Neural cell (in vitro differentiated cells): ENCODE data around the gene PTGER4. TPM values are rescaled to one million over a fixed set of nuclear protein-coding genes. Genes with fewer than 3 reads are reported as not detected.

ENCODE experiments used
- H2AFZ ChIP-seq: fragments of 200-600, 300-800 bp; sonication (generic), shearing (Covaris generic); 2 replicates; pipeline ENCODE4 v1.6.0; 2014; ENCODE audit warnings: low read depth, mild to moderate bottlenecking, antibody characterized with exemption, low read length, moderate library complexity
- H3F3A ChIP-seq: fragments of 200-600 bp; shearing (Covaris generic); 2 replicates; pipeline ENCODE4 v1.6.1; 2016; ENCODE audit warnings: mild to moderate bottlenecking, moderate library complexity, mixed read lengths, antibody characterized with exemption, low read length; ENCODE audit not compliant: insufficient read depth, poor library complexity, severe bottlenecking
- H3K27ac ChIP-seq: fragments of 200-600, 300-800 bp; sonication (generic), shearing (Covaris generic); 2 replicates; pipeline ENCODE4 v1.5.1; 2014; ENCODE audit warnings: mild to moderate bottlenecking, low read length, moderate library complexity
- H3K27me3 ChIP-seq: fragments of 300-800, 200-600 bp; sonication (generic), shearing (Covaris generic); 2 replicates; pipeline ENCODE4 v1.6.0; 2014; ENCODE audit warnings: mild to moderate bottlenecking, low read depth, low read length, moderate library complexity; ENCODE audit not compliant: insufficient read depth
- H3K36me3 ChIP-seq: fragments of 300-800, 200-600 bp; sonication (generic), shearing (Covaris generic); 2 replicates; pipeline ENCODE4 v1.5.1; 2014; ENCODE audit warnings: mild to moderate bottlenecking, antibody characterized with exemption, low read length, moderate library complexity; ENCODE audit not compliant: insufficient read depth
- H3K4me2 ChIP-seq: fragments of 300-800, 200-600 bp; sonication (generic), shearing (Covaris generic); 2 replicates; pipeline ENCODE4 v1.6.0; 2014; ENCODE audit warnings: mild to moderate bottlenecking, low read length
- H3K4me3 ChIP-seq: fragments of 300-800, 200-600 bp; sonication (generic), shearing (Covaris generic); 2 replicates; pipeline ENCODE4 v1.5.1; 2014; ENCODE audit warnings: mild to moderate bottlenecking, low read length, moderate library complexity
- H3K79me2 ChIP-seq: fragments of 200-600 bp; shearing (Covaris generic); replicated peaks from 2 replicates; pipeline ENCODE4 v1.6.0; 2014; ENCODE audit warnings: mild to moderate bottlenecking, low read length, moderate library complexity; ENCODE audit not compliant: insufficient read depth
- H3K9ac ChIP-seq: fragments of 300-800, 200-600 bp; sonication (generic), shearing (Covaris generic); 2 replicates; pipeline ENCODE4 v1.6.1; 2016; ENCODE audit warnings: mild to moderate bottlenecking, low read length, mixed read lengths
- H3K9me2 ChIP-seq: fragments of 200-600 bp; shearing (Covaris generic); 2 replicates; pipeline ENCODE4 v1.6.1; 2016; ENCODE audit warnings: mild to moderate bottlenecking, low read length, mixed read lengths; ENCODE audit not compliant: insufficient read depth
- H3K9me3 ChIP-seq: fragments of 200-600, 300-800 bp; sonication (generic), shearing (Covaris generic); 2 replicates; pipeline ENCODE4 v1.6.1; 2016; ENCODE audit warnings: mild to moderate bottlenecking, mixed run types, low read length, moderate library complexity, mixed read lengths
- H4K20me1 ChIP-seq: fragments of 200-600 bp; shearing (Covaris generic); 2 replicates; pipeline ENCODE4 v1.6.1; 2016; ENCODE audit warnings: mild to moderate bottlenecking, mixed run types; ENCODE audit not compliant: insufficient read depth
- EP300 ChIP-seq: fragments of 450-650 bp; conservative IDR thresholded peaks from 2 replicates; pipeline ENCODE4 v1.6.1; 2014; ENCODE audit warnings: antibody characterized with exemption, mild to moderate bottlenecking, moderate library complexity; ENCODE audit not compliant: poor library complexity, severe bottlenecking
- EZH2 ChIP-seq: fragments of 200-600, 300-800 bp; shearing (Covaris generic), sonication (generic); IDR thresholded peaks from 2 replicates; pipeline ENCODE4 v1.6.1; 2014; ENCODE audit warnings: antibody characterized with exemption, low read length, borderline replicate concordance, mild to moderate bottlenecking; ENCODE audit not compliant: insufficient read depth, poor library complexity, severe bottlenecking
- MXI1 ChIP-seq: fragments of 450-650 bp; conservative IDR thresholded peaks from 2 replicates; pipeline ENCODE4 v1.6.1; 2014; ENCODE audit warnings: antibody characterized with exemption, mild to moderate bottlenecking; ENCODE audit not compliant: poor library complexity, severe bottlenecking
- POLR2AphosphoS5 ChIP-seq: IDR thresholded peaks from 2 replicates; pipeline ENCODE4 v1.6.1; 2012
- RAD21 ChIP-seq: fragments of 450-650 bp; conservative IDR thresholded peaks from 2 replicates; pipeline ENCODE4 v1.6.1; 2014; ENCODE audit warnings: antibody characterized with exemption, mild to moderate bottlenecking, moderate library complexity
- SMC3 ChIP-seq: fragments of 450-650 bp; conservative IDR thresholded peaks from 2 replicates; pipeline ENCODE4 v1.6.1; 2014; ENCODE audit warnings: antibody characterized with exemption, mild to moderate bottlenecking, moderate library complexity; ENCODE audit not compliant: poor library complexity
- TAF1 ChIP-seq: IDR thresholded peaks from 2 replicates; pipeline ENCODE4 v1.6.1; 2012; ENCODE audit warnings: low read depth
- polyA plus RNA-seq: library from polyadenylated mRNA; depleted of rRNA; stranded (reverse); fragments of >200 nt; gene quantifications from 2 replicates; pipeline ENCODE4 v1.2.3, GENCODE V29; 2014
- TF ChIP-seq, protein P1 (sequence below): fragments of 450-650 bp; IDR thresholded peaks from 2 replicates; pipeline ENCODE4 v1.5.1; 2014; ENCODE audit warnings: antibody characterized with exemption, mild to moderate bottlenecking, moderate library complexity; ENCODE audit not compliant: poor library complexity, severe bottlenecking
- TF ChIP-seq, protein P2 (sequence below): IDR thresholded peaks from 2 replicates; pipeline ENCODE4 v1.6.1; 2012; ENCODE audit warnings: borderline replicate concordance

Gene PTGER4
- polyA plus RNA-seq, 1 donor from 2014 or later = 6.2 TPM

DNA sequence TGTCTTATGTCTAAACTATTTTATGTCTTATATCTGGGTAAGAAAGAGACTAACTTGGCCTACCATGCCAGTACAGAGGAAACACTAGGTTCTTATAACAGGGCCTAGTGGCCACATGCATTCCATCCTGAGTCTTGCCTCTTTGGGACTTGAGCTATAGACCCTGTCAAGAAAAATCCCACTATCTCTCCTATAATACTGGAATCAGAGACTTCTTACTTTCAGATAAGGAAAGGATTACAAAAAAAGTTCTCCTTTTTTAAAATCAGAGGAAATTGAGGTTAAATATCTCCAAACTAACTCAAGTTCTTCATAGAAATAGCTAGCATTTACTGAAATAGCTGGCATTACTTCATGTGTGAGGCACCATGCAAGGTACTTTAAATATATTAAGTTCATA lies 34.3 kb downstream of the PTGER4 start:
- Histone ChIP-seq H3K4me3 (no peak overlapping the region), H3K9me3 (no peaks in the 10 kb centered on the region), H3K27ac (no peak overlapping the region), H2AFZ (no peak overlapping the region), H3K79me2 (no peaks in the 10 kb centered on the region), H3K9me2 (no peaks in the 10 kb centered on the region), H3K4me2 (no peak overlapping the region), H3K9ac (no peak overlapping the region), H3K36me3 (peaks cover 6% of the 10 kb centered on the region), H3K27me3 (no peaks in the 10 kb centered on the region), H4K20me1 (no peaks in the 10 kb centered on the region), H3F3A (no peaks in the 10 kb centered on the region)
- no peak for TF ChIP-seq POLR2AphosphoS5
- TF ChIP-seq EP300 = no peak
- no peak for TF ChIP-seq MXI1
- TF ChIP-seq, protein P1, sequence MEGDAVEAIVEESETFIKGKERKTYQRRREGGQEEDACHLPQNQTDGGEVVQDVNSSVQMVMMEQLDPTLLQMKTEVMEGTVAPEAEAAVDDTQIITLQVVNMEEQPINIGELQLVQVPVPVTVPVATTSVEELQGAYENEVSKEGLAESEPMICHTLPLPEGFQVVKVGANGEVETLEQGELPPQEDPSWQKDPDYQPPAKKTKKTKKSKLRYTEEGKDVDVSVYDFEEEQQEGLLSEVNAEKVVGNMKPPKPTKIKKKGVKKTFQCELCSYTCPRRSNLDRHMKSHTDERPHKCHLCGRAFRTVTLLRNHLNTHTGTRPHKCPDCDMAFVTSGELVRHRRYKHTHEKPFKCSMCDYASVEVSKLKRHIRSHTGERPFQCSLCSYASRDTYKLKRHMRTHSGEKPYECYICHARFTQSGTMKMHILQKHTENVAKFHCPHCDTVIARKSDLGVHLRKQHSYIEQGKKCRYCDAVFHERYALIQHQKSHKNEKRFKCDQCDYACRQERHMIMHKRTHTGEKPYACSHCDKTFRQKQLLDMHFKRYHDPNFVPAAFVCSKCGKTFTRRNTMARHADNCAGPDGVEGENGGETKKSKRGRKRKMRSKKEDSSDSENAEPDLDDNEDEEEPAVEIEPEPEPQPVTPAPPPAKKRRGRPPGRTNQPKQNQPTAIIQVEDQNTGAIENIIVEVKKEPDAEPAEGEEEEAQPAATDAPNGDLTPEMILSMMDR = no peak
- no peak for TF ChIP-seq EZH2
- TF ChIP-seq, protein P2, sequence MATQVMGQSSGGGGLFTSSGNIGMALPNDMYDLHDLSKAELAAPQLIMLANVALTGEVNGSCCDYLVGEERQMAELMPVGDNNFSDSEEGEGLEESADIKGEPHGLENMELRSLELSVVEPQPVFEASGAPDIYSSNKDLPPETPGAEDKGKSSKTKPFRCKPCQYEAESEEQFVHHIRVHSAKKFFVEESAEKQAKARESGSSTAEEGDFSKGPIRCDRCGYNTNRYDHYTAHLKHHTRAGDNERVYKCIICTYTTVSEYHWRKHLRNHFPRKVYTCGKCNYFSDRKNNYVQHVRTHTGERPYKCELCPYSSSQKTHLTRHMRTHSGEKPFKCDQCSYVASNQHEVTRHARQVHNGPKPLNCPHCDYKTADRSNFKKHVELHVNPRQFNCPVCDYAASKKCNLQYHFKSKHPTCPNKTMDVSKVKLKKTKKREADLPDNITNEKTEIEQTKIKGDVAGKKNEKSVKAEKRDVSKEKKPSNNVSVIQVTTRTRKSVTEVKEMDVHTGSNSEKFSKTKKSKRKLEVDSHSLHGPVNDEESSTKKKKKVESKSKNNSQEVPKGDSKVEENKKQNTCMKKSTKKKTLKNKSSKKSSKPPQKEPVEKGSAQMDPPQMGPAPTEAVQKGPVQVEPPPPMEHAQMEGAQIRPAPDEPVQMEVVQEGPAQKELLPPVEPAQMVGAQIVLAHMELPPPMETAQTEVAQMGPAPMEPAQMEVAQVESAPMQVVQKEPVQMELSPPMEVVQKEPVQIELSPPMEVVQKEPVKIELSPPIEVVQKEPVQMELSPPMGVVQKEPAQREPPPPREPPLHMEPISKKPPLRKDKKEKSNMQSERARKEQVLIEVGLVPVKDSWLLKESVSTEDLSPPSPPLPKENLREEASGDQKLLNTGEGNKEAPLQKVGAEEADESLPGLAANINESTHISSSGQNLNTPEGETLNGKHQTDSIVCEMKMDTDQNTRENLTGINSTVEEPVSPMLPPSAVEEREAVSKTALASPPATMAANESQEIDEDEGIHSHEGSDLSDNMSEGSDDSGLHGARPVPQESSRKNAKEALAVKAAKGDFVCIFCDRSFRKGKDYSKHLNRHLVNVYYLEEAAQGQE = no peak
- no peak for TF ChIP-seq TAF1
- TF ChIP-seq RAD21 = no peak
- no peak for TF ChIP-seq SMC3

DNA sequence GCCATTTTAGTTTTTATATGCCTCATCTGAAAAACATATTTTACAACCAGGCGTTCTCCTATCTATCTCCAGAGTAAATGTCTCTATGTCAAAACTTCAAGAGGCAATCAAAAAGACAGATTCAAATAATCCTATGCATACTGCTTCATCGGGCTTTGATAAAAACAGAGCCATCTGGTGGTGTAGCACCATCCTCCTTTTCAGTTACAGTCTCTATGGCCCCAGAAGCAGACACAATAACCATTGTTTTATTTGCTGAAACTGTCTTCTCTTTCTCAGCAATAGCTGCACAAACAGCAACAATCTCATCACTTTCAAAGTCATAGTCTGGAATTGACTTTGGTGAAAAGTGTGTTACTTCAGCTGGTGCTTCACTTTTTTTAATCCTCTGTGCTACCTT lies 36.3 kb downstream of the PTGER4 start:
- no peak overlapping the region for H3K4me3 ChIP-seq
- H3K27ac ChIP-seq = no peak overlapping the region
- H3K27me3 ChIP-seq = no peaks in the 10 kb centered on the region
- no peaks in the 10 kb centered on the region for H3K79me2 ChIP-seq
- H4K20me1 ChIP-seq = no peaks in the 10 kb centered on the region
- no peaks in the 10 kb centered on the region for H3K9me3 ChIP-seq
- H3K9ac ChIP-seq = no peak overlapping the region
- H2AFZ ChIP-seq = no peak overlapping the region
- TF ChIP-seq, protein P1 = peak; percentile 25
- no peak for TF ChIP-seq EP300
- peaks cover 10% of the 10 kb centered on the region for H3K36me3 ChIP-seq
- no peaks in the 10 kb centered on the region for H3F3A ChIP-seq
- H3K4me2 ChIP-seq = no peak overlapping the region
- no peaks in the 10 kb centered on the region for H3K9me2 ChIP-seq
